DMS79 (cell line): Measurements from ENCODE around the gene RAB18.
"Not testable (repeated sequence)": the region's sequence is repeated elsewhere in the genome, so short reads cannot be mapped to it uniquely, and the experiment has no call there.

Source experiments
- DNase-seq: peaks from one replicate; lab custom pipeline; 2025; lab: John Stamatoyannopoulos, UW

RAB18 gene

GRCh38 chr10:27504808-27505460 lies 830 bp downstream of the RAB18 start:
- DNase-seq: no peak

DNA sequence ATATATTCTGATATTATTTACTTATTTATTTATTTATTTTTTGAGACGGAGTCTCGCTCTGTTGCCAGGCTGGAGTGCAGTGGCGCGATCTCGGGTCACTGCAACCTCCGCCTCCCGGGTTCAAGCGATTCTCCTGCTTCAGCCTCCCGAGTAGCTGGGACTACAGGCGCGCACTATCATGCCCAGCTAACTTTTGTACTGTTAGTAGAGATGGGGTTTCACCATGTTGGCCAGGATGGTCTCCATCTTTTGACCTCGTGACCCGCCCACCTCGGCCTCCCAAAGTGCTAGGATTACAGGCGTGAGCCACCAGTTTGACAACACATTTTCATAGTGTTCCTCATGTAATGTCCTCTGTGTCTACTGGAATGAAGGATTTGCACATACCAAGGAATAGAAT lies 1.4 kb downstream of the RAB18 start:
- not testable (repeated sequence) for DNase-seq

DNA sequence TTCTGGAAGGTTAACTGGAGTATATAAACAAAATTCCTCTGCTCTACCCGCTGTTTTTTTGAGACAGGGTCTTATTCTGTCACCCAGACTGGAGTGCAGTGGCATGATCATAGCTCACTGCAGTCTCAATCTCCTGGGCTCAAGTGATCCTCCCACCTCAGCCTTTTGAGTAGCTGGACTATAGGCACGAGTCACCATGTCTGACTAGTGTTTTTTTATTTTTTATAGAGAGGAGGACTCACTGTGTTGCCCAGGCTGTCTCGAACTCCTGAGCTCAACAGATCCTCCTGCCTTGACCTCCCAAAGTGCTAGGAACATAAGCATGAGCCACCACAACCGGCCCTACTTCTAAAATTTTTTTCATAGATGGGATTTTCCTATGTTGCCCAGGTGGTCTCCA lies 2.2 kb downstream of the RAB18 start:
- DNase-seq: no peak

GRCh38 chr10:27512548-27512947 lies 8.4 kb downstream of the RAB18 start:
- no peak for DNase-seq

GRCh38 chr10:27513451-27514191 lies 9.5 kb downstream of the RAB18 start:
- DNase-seq: no peak

GRCh38 chr10:27514243-27514642 lies 10.1 kb downstream of the RAB18 start:
- no peak for DNase-seq

DNA sequence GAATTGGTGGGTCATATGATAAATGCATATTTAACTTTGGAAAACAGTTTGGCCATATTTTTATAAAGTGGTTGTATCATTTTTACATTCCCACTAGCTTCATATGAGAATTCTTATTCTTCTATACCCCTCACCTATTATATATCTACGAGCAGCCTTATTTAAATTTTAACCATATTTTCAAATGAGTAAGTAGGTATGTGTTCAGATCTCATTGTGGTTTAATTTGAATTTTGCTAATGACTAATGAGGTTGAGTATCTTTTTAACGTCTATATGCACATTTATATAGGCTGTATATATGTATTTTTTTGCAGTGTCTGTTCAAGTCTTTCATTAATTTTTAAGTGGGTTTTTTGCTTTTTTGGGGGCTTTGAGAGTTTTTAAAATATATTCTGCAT lies 14.2 kb downstream of the RAB18 start:
- no peak for DNase-seq

- no peak for DNase-seq
Measured at GRCh38 chr10:27525819-27526218, 21.7 kb downstream of the RAB18 start.

DNA sequence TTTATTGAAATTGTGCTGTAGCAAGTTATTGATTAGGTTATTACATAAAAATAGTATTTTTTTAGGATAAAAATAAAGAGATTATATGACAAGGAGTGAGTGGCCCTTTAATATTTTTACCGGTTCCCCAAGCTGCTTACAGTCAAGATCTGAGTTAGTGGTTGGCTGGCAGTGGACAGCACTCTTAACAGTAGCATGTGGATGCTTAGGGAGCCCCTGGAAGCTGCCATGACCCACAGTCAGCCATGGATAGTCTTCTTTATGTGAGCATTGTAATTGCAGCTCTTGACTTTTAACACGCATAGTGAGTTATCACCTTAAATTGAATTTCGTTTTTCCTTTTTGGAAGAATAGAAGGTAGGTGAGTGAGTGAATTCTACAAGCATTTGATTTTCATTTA lies 22.1 kb downstream of the RAB18 start:
- DNase-seq: no peak

DNA sequence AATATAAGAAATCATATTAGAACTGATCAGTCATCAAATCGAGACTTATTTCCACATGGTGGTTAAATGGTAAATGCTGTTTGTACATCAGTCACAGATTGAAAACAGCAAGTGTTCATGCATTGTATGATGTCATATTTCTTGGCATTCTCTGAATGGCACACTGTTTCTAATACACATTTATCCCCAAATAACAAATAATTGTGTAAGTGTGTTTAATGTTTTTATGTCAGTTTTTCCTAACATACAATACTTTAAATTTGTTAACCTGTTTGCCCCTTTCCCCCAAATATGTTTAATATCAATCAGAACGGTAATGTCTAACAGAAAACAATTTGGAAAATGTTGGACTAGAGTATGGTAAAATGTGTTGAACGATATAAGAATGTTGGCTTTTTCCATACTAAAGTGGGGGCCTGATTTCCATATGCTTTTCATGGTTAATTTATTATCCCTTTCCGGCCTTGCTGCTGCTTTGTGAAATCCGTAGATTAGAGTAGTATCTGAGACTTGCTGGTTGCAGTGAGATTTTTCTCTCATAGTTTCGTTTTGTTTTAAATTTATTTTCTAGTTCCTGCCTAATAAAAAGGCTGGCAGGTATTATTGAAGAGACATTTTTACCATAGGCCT lies 23.7 kb downstream of the RAB18 start:
- DNase-seq: no peak

DNA sequence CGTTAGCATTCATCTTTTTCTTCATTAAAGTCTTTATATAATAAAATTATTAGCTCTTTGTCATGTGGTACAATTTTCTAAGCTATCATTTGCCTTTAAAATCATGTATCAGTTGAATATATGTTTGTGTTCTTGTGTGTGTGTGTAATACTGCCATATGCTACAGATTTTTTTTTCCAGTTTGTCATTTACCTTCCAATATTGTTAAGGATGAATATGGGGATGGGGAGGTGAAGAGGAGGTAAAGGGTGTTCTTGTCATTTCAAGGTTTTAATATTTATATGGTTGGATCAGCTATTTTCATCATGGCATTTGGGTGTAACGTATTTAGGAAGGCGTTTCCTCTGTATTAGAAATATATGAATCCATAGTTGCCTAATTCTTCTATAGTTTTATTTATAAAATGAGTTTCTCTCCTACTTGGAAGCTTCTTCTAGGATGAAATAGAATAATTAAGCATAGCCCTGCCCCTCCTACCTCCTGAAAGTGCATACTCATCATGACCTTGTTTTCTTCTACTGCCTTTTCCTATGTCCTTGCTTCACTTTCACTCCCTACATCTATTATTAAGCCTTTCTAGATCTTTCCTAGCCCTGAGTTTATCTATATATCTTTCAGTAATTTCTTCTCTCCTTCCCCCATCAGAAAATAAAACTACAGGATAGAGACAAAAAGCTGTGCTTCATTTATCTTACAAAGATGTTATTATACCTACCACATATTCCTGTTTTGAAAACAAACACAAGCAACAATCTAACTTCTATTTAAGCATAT lies 25.1 kb downstream of the RAB18 start:
- DNase-seq: no peak

DNA sequence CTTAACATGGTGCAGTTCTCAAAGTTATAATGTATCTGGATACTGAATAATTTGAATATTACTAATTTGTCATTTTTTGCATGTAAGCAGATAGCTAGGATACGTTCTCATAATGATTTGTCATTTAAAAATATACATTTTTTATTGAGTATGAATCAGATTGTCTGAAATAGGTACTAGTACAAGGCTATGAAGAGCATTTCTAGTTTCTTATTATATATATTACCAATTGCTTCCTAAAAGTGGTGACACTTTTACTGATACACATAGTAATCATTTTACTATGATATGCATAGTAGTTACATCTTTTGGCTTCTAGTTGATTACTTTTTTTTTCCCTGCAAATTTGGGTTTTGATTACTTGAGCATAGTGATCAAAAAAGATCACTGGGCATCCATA lies 26.4 kb downstream of the RAB18 start:
- no peak for DNase-seq

- no peak for DNase-seq
Measured at GRCh38 chr10:27531336-27531847, 27.3 kb downstream of the RAB18 start.

DNA sequence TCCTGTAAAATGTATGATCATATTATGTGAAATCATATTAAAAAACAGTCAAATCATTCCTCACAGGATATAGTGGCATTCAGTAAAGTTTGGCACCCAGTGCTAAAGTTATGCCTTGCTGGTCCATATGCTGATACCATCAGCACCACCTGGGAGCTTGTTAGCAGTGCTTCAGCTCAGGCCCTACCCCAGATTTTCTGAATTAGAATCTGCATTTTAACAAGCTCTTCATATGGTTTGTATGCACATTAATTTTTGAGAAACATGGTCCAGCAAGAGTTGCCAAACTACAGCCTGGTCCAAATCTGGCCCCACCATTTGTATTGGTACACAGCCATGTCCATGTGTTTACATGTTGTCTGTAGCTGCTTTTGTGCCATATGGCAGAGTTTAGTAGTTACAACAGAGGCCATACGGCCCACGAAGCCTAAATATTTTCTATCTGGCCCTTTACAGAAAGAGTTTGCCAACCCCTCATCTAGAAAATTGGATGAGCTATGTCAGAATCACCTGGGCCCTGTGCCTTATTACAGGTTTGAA lies 30.1 kb downstream of the RAB18 start:
- DNase-seq: no peak

- no peak for DNase-seq
Measured at GRCh38 chr10:27535317-27535716, 31.2 kb downstream of the RAB18 start.

DNA sequence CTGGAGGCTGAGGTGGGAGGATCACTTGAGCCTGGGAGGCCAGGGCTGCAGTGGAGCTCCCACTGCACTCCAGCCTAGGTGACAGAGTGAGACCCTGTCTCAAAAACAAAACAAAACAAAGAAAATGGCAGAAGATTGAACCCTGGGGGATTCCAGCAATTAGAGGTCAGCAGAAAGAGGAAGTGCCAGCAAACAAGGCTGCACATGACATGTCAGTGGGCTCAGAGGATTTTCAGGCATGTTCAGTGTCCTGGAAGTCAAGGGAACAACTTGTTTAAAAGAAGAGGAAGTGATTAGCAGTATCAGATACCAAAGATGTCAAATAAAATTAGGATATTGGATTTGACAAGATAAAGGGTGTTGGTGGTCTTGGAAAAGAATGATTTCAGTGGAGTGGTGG lies 32.3 kb downstream of the RAB18 start:
- DNase-seq: no peak

DNA sequence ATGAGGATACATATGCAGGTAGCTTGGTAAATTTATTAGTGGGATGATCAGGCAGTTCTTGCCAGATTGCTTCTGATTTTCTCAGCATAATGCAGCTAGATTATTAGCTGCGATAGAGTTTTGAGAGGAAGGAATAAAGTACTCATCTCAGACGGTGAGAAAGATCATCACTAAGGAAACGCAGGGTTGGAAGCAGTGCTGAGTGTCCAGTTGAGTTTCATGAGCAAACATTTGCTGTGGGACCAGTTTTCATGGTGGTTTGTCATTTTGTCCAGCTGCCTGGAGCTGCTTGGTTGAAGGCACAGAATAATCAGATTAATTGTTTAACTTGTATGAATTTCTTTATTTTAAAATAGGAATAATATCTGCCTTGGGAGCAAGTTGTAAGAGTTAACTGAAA lies 33.1 kb downstream of the RAB18 start:
- DNase-seq: no peak

- DNase-seq: no peak
Measured at GRCh38 chr10:27537787-27538186, 33.7 kb downstream of the RAB18 start.

DNA sequence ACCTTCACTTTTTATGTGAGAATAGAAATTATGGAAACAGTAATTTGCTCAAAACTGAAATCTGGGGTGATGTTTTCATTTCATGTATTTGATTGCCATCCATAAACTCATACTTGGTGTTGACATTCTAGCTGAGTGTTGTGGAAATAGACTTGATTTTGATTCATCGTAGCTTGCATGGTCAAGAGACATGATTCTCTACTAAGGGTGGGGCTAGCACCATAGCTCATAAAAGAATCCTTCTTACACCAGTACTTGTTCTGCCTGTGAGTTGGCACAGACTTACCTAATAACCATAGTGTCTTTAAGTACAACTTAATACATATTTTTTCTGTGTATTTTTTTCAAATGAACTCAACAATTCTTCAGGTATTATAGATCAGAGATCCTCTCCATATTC lies 36.6 kb downstream of the RAB18 start:
- DNase-seq: no peak

DNA sequence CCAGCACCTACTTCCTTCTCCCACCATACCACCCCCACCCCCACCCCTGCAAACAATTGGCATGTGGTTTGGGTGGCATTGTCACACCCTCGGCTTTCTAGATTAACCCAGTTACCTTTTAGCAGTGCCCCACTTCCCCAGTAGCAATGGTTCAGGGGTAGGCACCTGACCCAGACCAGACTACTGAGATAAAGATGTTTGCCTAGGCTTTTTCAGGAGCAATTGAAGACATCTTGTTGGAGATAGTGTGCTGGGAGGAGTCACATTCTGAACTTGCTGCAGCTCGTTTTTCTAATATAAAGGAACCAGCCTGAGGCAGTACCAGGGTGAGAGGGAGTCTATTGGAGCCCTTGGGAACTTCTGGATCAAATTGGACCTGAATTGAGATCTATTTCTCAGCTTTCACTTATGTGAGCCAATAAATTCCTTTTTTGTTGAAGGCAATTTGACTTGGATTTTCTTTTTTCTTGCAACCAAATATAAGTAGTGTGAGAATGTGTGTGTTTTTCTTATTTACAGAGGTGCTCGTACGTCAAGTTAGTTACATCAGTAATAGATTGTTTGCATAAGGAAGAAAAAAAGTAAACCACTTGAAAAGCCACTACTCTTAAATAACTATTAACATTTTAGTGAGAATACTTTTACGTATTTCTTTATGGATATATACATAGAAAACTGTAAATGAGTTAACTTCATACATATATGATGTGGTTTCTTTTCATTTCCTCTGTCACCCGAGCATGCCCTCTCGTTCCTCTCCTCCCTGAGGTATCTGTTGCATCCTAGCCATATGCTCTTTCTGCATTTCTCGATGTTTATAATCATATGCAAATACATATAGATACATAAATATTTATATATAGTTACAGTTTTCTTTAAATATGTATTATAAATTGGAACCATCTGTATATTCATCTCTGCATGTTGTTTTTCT lies 38.0 kb downstream of the RAB18 start:
- DNase-seq: no peak

DNA sequence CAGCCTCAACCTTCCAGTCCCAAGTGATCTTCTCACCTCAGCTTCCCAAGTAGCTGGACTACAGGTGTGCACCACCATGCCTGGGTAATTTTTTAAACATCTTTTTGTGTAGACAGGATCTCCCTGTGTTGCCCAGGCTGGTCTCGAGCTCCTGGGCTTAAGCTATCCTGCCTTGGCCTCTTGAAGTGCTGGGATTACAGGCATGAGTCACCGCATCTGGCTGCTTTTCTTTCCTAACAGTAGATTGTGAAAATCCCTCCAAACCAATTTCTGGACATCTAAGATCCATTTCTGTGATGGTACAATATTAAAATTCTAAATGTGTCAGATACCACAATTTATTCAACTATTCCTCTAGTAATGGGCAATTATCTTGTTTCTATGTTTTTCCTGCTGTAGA lies 38.7 kb downstream of the RAB18 start:
- DNase-seq: no peak
